CD4-positive, alpha-beta T cell treated with Interleukin-10 for 1 hour (primary cell): ENCODE data around the gene MXRA5.
"Not testable (repeated sequence)": the region's sequence is repeated elsewhere in the genome, so short reads cannot be mapped to it uniquely, and the experiment has no call there.

Experiments used
- DNase-seq: peaks from one replicate; pipeline ENCODE4 v3.0.0-alpha.2; 2020

Gene MXRA5

GRCh38 chrX:3346501-3347259 lies at the start of gene MXRA5:
Gene MXRA5, minus strand, starts transcription at chrX:3346652. Its CDS starts 2,819 bp downstream, at chrX:3343833.
- DNase-seq = no peak

- DNase-seq = no peak
Observed at GRCh38 chrX:3393581-3394111, 47.2 kb upstream of the MXRA5 start.

GRCh38 chrX:3393178-3393577 lies 46.7 kb upstream of the MXRA5 start:
- DNase-seq = no peak

- DNase-seq = no peak
Observed at GRCh38 chrX:3388457-3388856, 42.0 kb upstream of the MXRA5 start.

GRCh38 chrX:3384327-3384726 lies 37.9 kb upstream of the MXRA5 start:
- no peak for DNase-seq

- no peak for DNase-seq
Observed at GRCh38 chrX:3380603-3381002, 34.2 kb upstream of the MXRA5 start.

GRCh38 chrX:3379111-3379510 lies 32.7 kb upstream of the MXRA5 start:
- no peak for DNase-seq

GRCh38 chrX:3378156-3378555 lies 31.7 kb upstream of the MXRA5 start:
- no peak for DNase-seq

GRCh38 chrX:3377560-3377959 lies 31.1 kb upstream of the MXRA5 start:
- no peak for DNase-seq

GRCh38 chrX:3375878-3376508 lies 29.5 kb upstream of the MXRA5 start:
- DNase-seq = not testable (repeated sequence)

- DNase-seq = no peak
Observed at GRCh38 chrX:3374108-3374800, 27.8 kb upstream of the MXRA5 start.

- DNase-seq = no peak
Observed at GRCh38 chrX:3371163-3371562, 24.7 kb upstream of the MXRA5 start.

- no peak for DNase-seq
Observed at GRCh38 chrX:3370656-3371055, 24.2 kb upstream of the MXRA5 start.

GRCh38 chrX:3362956-3363355 lies 16.5 kb upstream of the MXRA5 start:
- no peak for DNase-seq

GRCh38 chrX:3360881-3361280 lies 14.4 kb upstream of the MXRA5 start:
- no peak for DNase-seq

GRCh38 chrX:3352741-3353140 lies 6.3 kb upstream of the MXRA5 start:
- DNase-seq = not testable (repeated sequence)

GRCh38 chrX:3351276-3351675 lies 4.8 kb upstream of the MXRA5 start:
- no peak for DNase-seq

GRCh38 chrX:3348191-3348590 lies 1.7 kb upstream of the MXRA5 start:
- no peak for DNase-seq

- no peak for DNase-seq
Observed at GRCh38 chrX:3345281-3346191, 916 bp downstream of the MXRA5 start.

- DNase-seq = not testable (repeated sequence)
Observed at GRCh38 chrX:3343569-3343968, 2.9 kb downstream of the MXRA5 start.

GRCh38 chrX:3340016-3340415 lies 6.4 kb downstream of the MXRA5 start:
- DNase-seq = no peak

- DNase-seq = no peak
Observed at GRCh38 chrX:3326681-3327080, 19.8 kb downstream of the MXRA5 start.
